Osteoblast (primary cell): ENCODE measurements around the gene PLA2G2A. TPM values are rescaled to one million over a fixed set of nuclear protein-coding genes. Genes with fewer than 3 reads are reported as not detected.

Experiments
- DNase-seq: peaks from one replicate; pipeline ENCODE4 v3.0.0; 2011; ENCODE audit warnings: low spot score, mixed read lengths; ENCODE audit not compliant: insufficient read length; ENCODE audit errors: missing footprints
- H2AFZ ChIP-seq: 2 replicates; pipeline ENCODE4 v1.6.0; 2011; ENCODE audit warnings: mild to moderate bottlenecking, low read length
- H3K27ac ChIP-seq: 2 replicates; pipeline ENCODE4 v1.5.1; 2011; ENCODE audit warnings: mild to moderate bottlenecking, low read depth, low read length, moderate library complexity
- H3K27me3 ChIP-seq: 2 replicates; pipeline ENCODE4 v1.6.0; 2012; ENCODE audit warnings: mild to moderate bottlenecking, control low read depth, inconsistent platforms, low read length, moderate library complexity; ENCODE audit not compliant: insufficient read depth
- H3K36me3 ChIP-seq: 2 replicates; pipeline ENCODE4 v1.5.1; 2011; ENCODE audit warnings: mild to moderate bottlenecking, low read length, control low read depth, moderate library complexity; ENCODE audit not compliant: insufficient read depth
- H3K4me1 ChIP-seq: 2 replicates; pipeline ENCODE4 v1.5.1; 2011; ENCODE audit warnings: mild to moderate bottlenecking, low read length, control low read depth, moderate library complexity; ENCODE audit not compliant: insufficient read depth
- H3K4me2 ChIP-seq: 2 replicates; pipeline ENCODE4 v1.6.0; 2011; ENCODE audit warnings: mild to moderate bottlenecking, low read length; ENCODE audit not compliant: insufficient read depth
- H3K4me3 ChIP-seq: fragments of 200-600 bp; sonication (generic); 3 replicates; pipeline ENCODE4 v1.5.1; 2012; ENCODE audit warnings: mild to moderate bottlenecking, low read length, inconsistent platforms; ENCODE audit not compliant: insufficient read depth
- H3K79me2 ChIP-seq: 2 replicates; pipeline ENCODE4 v1.6.0; 2012; ENCODE audit warnings: mild to moderate bottlenecking, low read length, control low read depth, inconsistent platforms; ENCODE audit not compliant: insufficient read depth
- H3K9me3 ChIP-seq: 2 replicates; pipeline ENCODE4 v1.5.1; 2011; ENCODE audit warnings: low read depth, low read length, control low read depth
- H4K20me1 ChIP-seq: 2 replicates; pipeline ENCODE4 v1.6.0; 2012; ENCODE audit warnings: mild to moderate bottlenecking, low read length, control low read depth; ENCODE audit not compliant: insufficient read depth
- CTCF ChIP-seq: IDR thresholded peaks from 2 replicates; pipeline ENCODE4 v1.5.1; 2011; ENCODE audit warnings: mild to moderate bottlenecking, low read depth, low read length, moderate library complexity; ENCODE audit errors: extremely low read depth
- total RNA-seq: library from RNA; depleted of rRNA; stranded (reverse); fragments of >200 nt; gene quantifications from 2 replicates; pipeline ENCODE4 v1.2.3, GENCODE V29; 2012

The PLA2G2A gene
- total RNA-seq, 1 donor, result not detected

GRCh38 chr1:19949016-19949415, 30.4 kb downstream of the PLA2G2A start:
- Histone ChIP-seq H3K4me3 (no peak overlapping the region), H3K79me2 (no peaks in the 10 kb centered on the region), H3K27me3 (peaks cover 8% of the 10 kb centered on the region), H3K27ac (no peak overlapping the region), H3K9me3 (peaks cover 2% of the 10 kb centered on the region), H3K4me1 (peaks cover 2% of the 10 kb centered on the region), H4K20me1 (no peaks in the 10 kb centered on the region), H3K36me3 (no peaks in the 10 kb centered on the region), H3K4me2 (no peak overlapping the region), H2AFZ (peak overlapping the region; percentile 59)
- TF ChIP-seq CTCF, result no peak
- peak; percentile 86 for DNase-seq

- H3K9me3 ChIP-seq, result no peaks in the 10 kb centered on the region
- no peak for DNase-seq
- no peak overlapping the region for H3K4me2 ChIP-seq
- H3K79me2 ChIP-seq, result no peaks in the 10 kb centered on the region
- no peak for TF ChIP-seq CTCF
- no peaks in the 10 kb centered on the region for H3K36me3 ChIP-seq
- peaks cover 2% of the 10 kb centered on the region for H3K4me1 ChIP-seq
- H3K27ac ChIP-seq, result no peak overlapping the region
- peaks cover 8% of the 10 kb centered on the region for H3K27me3 ChIP-seq
- no peak overlapping the region for H2AFZ ChIP-seq
- no peak overlapping the region for H3K4me3 ChIP-seq
- no peaks in the 10 kb centered on the region for H4K20me1 ChIP-seq
Measured at GRCh38 chr1:19946971-19947370, 32.4 kb downstream of the PLA2G2A start.

- Histone ChIP-seq H3K9me3 (no peaks in the 10 kb centered on the region), H3K4me1 (peaks cover 2% of the 10 kb centered on the region), H3K36me3 (no peaks in the 10 kb centered on the region), H3K79me2 (no peaks in the 10 kb centered on the region), H3K27me3 (peaks cover 8% of the 10 kb centered on the region), H3K4me2 (no peak overlapping the region), H4K20me1 (no peaks in the 10 kb centered on the region), H2AFZ (no peak overlapping the region), H3K4me3 (no peak overlapping the region), H3K27ac (no peak overlapping the region)
- TF ChIP-seq CTCF, result no peak
- DNase-seq, result no peak
Measured at GRCh38 chr1:19946331-19946751, 33.1 kb downstream of the PLA2G2A start.

- Histone ChIP-seq H3K36me3 (no peaks in the 10 kb centered on the region), H4K20me1 (no peaks in the 10 kb centered on the region), H2AFZ (no peak overlapping the region), H3K9me3 (no peaks in the 10 kb centered on the region), H3K4me1 (peaks cover 2% of the 10 kb centered on the region), H3K27ac (no peak overlapping the region), H3K27me3 (peaks cover 8% of the 10 kb centered on the region), H3K4me3 (no peak overlapping the region), H3K79me2 (no peaks in the 10 kb centered on the region), H3K4me2 (no peak overlapping the region)
- TF ChIP-seq CTCF, result no peak
- DNase-seq, result no peak
Measured at GRCh38 chr1:19945914-19946313, 33.5 kb downstream of the PLA2G2A start.
